WTC11 (cell line): Measurements from ENCODE around the gene FGFR1OP2.

Experiments used
- CTCF ChIP-seq: fragments of 200-600 bp; IDR thresholded peaks from 2 replicates; pipeline ENCODE4 v1.8.0; 2022; ENCODE audit warnings: antibody characterized with exemption
- TCF7 ChIP-seq: sonication (generic); formaldehyde crosslinking; IDR thresholded peaks from 2 replicates; pipeline ENCODE4 v1.8.0; 2022; ENCODE audit warnings: mild to moderate bottlenecking, low read depth, missing genetic modification reagents, moderate library complexity
- TEAD4 ChIP-seq: sonication (generic); formaldehyde crosslinking; IDR thresholded peaks from 2 replicates; pipeline ENCODE4 v1.8.0; 2022; ENCODE audit warnings: mild to moderate bottlenecking, missing genetic modification reagents

- no peak for TF ChIP-seq CTCF
- TF ChIP-seq TCF7 (CRISPR knock-in tag) = no peak
- TF ChIP-seq TEAD4 (CRISPR knock-in tag) = no peak
These were observed 68.7 kb downstream of the FGFR1OP2 start for GRCh38 chr12:27006797-27007467.
